Esophagus muscularis mucosa (tissue), 4 donors: ENCODE measurements around the gene ZBTB7C. TPM values are rescaled to one million over a fixed set of nuclear protein-coding genes. Genes with fewer than 3 reads are reported as not detected.

ENCODE experiments used
- DNase-seq: peaks from one replicate; pipeline ENCODE4 v3.0.0-alpha.2; 2017; ENCODE audit errors: extremely low spot score
- H3K27ac ChIP-seq, 4 donors: fragments of 200-600 bp; sonication (generic); replicated peaks in 1 of 4; 1 replicate in 3 of 4; 2 replicates in 1 of 4; pipeline ENCODE4 v1.5.1; 2016 to 2019; ENCODE audit warnings: mild to moderate bottlenecking in 1 of 4
- H3K27me3 ChIP-seq, 4 donors: fragments of 200-600 bp; sonication (generic); one replicate each; pipeline versions ENCODE4 v1.5.1 to v1.6.0; 2016 to 2019
- H3K36me3 ChIP-seq, 4 donors: fragments of 200-600 bp; sonication (generic); one replicate each; pipeline ENCODE4 v1.5.1; 2016 to 2019
- H3K4me1 ChIP-seq, 4 donors: fragments of 200-600 bp; sonication (generic); one replicate each; pipeline ENCODE4 v1.5.1; 2016 to 2019
- H3K4me3 ChIP-seq, 4 donors: fragments of 200-600 bp; sonication (generic); 1 replicate in 2 of 4; 2 replicates in 2 of 4; pipeline ENCODE4 v1.5.1; 2016 to 2019; ENCODE audit warnings: mild to moderate bottlenecking in 4 of 4, moderate library complexity in 1 of 4
- H3K9me3 ChIP-seq, 4 donors: fragments of 200-600 bp; sonication (generic); 1 replicate in 3 of 4; 2 replicates in 1 of 4; pipeline ENCODE4 v1.5.1; 2016 to 2019
- EP300 ChIP-seq: sonication (generic); formaldehyde crosslinking; IDR thresholded peaks from one replicate; pipeline ENCODE4 v1.6.1; 2017; ENCODE audit warnings: antibody characterized with exemption
- POLR2A ChIP-seq: fragments of 450-650 bp; IDR thresholded peaks from one replicate; pipeline ENCODE4 v1.6.1; 2017; ENCODE audit warnings: antibody characterized with exemption, moderate library complexity, mild to moderate bottlenecking, low read depth
- POLR2AphosphoS5 ChIP-seq, 2 donors: sonication (generic); formaldehyde crosslinking; IDR thresholded peaks; one replicate each; pipeline ENCODE4 v1.6.1; 2017; ENCODE audit warnings: antibody characterized with exemption in 2 of 2
- WGBS: methylation state at CpG from one replicate; pipeline ENCODE4 v1.1.5; 2018; 5-methylcytosine and 5-hydroxymethylcytosine counted together
- intact Hi-C: fragments of 100-400 bp; cut with DNase I; formaldehyde crosslinking; loops from one replicate; pipeline ENCODE4 v1.15.1; 2023
- total RNA-seq, 4 donors: library from RNA; depleted of rRNA; stranded (reverse); fragments of >200 nt; gene quantifications; one replicate each; pipeline versions ENCODE4 v1.1.0 to v1.2.1, GENCODE V29; 2016
- TF ChIP-seq, protein P1 (sequence below), 3 experiments: fragments of 200-600 bp in 2 of 3; fragments of 450-650 bp in 1 of 3; sonication (generic) in 2 of 3; IDR thresholded peaks; one replicate each; pipeline ENCODE4 v1.5.1; 2017 to 2019; ENCODE audit warnings: antibody characterized with exemption in 3 of 3, mild to moderate bottlenecking in 2 of 3, moderate library complexity in 1 of 3

ZBTB7C gene
- total RNA-seq, 4 donors from 2014 or later: 6.3 to 13.2 (median 9.1) TPM

DNA sequence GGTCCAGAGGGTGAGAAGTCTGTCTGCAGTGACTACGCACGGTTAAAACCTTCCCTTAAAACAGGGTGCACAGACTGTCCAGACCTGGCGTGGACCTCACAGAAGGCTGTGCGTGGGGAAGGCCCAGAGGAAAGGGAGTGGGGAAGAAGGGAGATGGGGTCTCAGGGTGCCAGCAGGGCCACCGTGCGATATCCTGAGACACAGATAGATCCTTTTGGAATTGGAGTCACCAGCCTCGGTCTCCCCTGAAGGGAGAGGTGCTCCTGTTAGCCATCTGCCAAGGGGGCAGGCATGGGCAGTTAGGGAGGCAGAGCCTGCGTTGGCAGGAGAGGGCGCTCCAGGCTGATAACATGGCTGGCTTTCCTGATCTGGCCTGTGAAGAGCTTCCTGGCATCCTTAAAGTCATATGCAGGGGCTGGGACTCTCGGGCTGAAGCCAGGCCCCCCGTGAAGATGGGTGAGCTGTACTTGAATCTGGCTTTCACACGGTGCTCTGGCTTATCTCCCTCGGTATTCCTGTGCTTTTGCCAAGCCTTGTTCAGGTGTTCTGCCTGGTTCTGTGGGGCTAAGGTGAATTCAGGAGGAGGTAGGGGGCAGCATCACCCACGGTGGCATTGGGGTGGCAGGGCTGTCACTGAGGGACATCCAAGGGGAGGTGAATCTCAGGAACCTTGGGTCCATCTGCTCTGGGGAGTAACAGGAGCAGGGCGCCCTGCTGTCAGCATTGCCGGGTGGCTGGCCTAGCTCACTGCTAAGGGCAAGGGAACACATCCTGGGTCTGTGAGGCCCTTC, 371.5 kb downstream of the ZBTB7C start:
- no peak for DNase-seq
- Histone ChIP-seq H3K27me3 (no peaks in the 10 kb centered on the region), H3K27ac (no peak overlapping the region), H3K4me1 (peaks cover 0 to 20% (median 13%) of the 10 kb centered on the region in 4 donors), H3K9me3 (no peaks in the 10 kb centered on the region), H3K4me3 (no peak overlapping the region), H3K36me3 (peaks cover 0 to 3% (median 0%) of the 10 kb centered on the region in 4 donors)
- 88% methylated on average over 10 of the region's 16 CpGs for WGBS
- no peak for TF ChIP-seq EP300
- TF ChIP-seq, protein P1, sequence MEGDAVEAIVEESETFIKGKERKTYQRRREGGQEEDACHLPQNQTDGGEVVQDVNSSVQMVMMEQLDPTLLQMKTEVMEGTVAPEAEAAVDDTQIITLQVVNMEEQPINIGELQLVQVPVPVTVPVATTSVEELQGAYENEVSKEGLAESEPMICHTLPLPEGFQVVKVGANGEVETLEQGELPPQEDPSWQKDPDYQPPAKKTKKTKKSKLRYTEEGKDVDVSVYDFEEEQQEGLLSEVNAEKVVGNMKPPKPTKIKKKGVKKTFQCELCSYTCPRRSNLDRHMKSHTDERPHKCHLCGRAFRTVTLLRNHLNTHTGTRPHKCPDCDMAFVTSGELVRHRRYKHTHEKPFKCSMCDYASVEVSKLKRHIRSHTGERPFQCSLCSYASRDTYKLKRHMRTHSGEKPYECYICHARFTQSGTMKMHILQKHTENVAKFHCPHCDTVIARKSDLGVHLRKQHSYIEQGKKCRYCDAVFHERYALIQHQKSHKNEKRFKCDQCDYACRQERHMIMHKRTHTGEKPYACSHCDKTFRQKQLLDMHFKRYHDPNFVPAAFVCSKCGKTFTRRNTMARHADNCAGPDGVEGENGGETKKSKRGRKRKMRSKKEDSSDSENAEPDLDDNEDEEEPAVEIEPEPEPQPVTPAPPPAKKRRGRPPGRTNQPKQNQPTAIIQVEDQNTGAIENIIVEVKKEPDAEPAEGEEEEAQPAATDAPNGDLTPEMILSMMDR (IDR thresholded peaks at IDR 0.05): peak in 1 of 3 experiments; percentile 16
- intact Hi-C loops: no loop called here

DNA sequence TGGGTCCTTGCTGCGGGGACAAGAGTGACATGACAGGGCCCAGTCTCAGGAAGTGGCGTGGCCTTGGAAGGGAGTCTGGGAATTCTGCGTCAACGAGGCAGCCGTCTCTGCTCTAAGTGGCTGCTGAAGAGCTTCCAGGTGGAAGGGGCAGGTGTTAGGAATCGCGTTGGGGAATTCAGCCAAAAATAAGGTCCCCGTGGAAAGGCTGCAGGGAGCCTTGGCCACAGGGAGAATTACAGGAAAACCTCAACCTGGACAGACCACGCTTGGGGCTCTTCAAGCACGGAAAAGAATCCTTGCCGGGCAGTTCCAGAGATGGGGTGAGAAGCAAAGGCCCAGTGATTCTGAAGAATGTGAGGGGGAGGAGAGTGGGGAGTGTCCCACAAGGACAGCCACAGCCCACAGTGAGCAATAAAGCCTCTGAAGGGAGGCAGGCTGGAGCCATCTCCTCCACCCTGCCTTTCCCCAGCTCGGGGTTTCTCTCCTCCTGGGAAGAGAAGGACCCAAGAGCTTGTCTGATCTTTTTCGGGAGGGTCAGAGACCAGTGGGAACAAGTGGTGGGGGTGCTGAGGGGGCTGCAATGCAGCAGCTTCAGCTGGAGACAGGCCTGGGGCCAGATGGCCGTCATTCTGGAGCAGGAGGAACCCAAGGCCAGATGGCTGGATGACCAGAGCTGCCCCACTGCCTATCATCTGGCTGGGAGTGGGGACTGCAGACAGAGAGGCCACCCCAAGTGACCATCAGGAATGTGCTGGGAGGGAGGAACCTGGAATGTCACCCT, 372.4 kb downstream of the ZBTB7C start:
- 81% methylated on average over 14 of the region's 14 CpGs for WGBS
- no peak overlapping the region for H3K27ac ChIP-seq
- peaks cover 0 to 3% (median 0%) of the 10 kb centered on the region in 4 donors for H3K36me3 ChIP-seq
- H3K27me3 ChIP-seq: no peaks in the 10 kb centered on the region
- no peak for TF ChIP-seq POLR2A
- TF ChIP-seq POLR2AphosphoS5 (IDR thresholded peaks at IDR 0.05): no peak
- no peak for TF ChIP-seq EP300
- TF ChIP-seq, protein P1 (IDR thresholded peaks at IDR 0.05): no peak
- H3K9me3 ChIP-seq: no peaks in the 10 kb centered on the region
- DNase-seq: no peak
- H3K4me3 ChIP-seq: no peak overlapping the region
- intact Hi-C loops: no loop called here
- peaks cover 0 to 20% (median 13%) of the 10 kb centered on the region in 4 donors for H3K4me1 ChIP-seq

DNA sequence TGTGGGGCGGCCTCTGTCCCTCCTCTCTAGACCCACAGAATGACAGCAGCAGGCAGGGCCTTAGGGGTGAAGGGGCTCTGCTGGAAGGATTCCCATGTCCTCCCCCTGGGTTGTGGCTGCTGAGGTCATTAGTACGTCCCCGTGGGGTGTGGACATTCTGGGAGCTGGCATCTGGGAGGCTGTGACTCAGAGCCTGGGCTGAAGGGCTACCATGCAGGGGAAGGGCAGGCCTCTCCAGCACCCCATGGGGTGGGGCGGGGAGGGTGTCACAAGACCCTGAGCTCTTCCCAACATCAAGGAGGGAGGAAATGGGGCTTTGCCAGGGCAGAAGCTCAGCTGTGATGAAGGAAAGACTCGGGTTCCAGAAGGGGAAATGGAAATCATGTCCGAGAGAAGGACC, 373.0 kb downstream of the ZBTB7C start:
- no peak for DNase-seq
- 89% methylated on average over 6 of the region's 6 CpGs for WGBS
- Histone ChIP-seq H3K27ac (no peak overlapping the region), H3K27me3 (no peaks in the 10 kb centered on the region), H3K9me3 (no peaks in the 10 kb centered on the region), H3K4me1 (peaks cover 0 to 22% (median 13%) of the 10 kb centered on the region in 4 donors), H3K4me3 (no peak overlapping the region), H3K36me3 (peaks cover 0 to 3% (median 0%) of the 10 kb centered on the region in 4 donors)
- intact Hi-C loops: no loop called here
- TF ChIP-seq POLR2A (no peak), POLR2AphosphoS5 (IDR thresholded peaks at IDR 0.05) (no peak), EP300 (no peak)
- TF ChIP-seq, protein P1 (IDR thresholded peaks at IDR 0.05): no peak

DNA sequence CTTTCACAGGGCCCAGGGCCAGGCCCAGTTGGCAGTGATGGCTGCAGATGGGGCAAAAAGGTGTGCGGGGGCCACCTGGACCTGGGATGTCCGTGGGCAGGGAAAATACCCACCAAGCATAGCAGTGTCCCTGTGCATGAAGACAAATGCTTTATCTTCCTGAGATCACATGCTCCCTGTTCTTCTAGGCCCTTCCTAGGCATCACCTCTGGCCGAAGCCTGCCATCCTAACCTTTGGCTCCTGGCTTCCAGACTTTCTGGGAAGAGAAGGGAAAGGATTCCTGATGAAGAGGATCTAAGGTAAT, 373.7 kb downstream of the ZBTB7C start:
- intact Hi-C loops: no loop called here
- no peak overlapping the region for H3K27ac ChIP-seq
- DNase-seq: no peak

More for the DNA sequence above, 373.7 kb downstream of the ZBTB7C start:
- Histone ChIP-seq H3K36me3 (peaks cover 0 to 3% (median 0%) of the 10 kb centered on the region in 4 donors), H3K4me1 (peaks cover 0 to 24% (median 13%) of the 10 kb centered on the region in 4 donors), H3K4me3 (no peak overlapping the region), H3K27me3 (no peaks in the 10 kb centered on the region), H3K9me3 (no peaks in the 10 kb centered on the region)
- 100% methylated on average over 3 of the region's 3 CpGs for WGBS
- TF ChIP-seq POLR2A: no peak
- no peak for TF ChIP-seq POLR2AphosphoS5 (IDR thresholded peaks at IDR 0.05)
- TF ChIP-seq, protein P1 (IDR thresholded peaks at IDR 0.05): no peak
- TF ChIP-seq EP300: no peak
